H1 (cell line): Measurements from ENCODE around the gene CTSH. TPM values are rescaled to one million over a fixed set of nuclear protein-coding genes. Genes with fewer than 3 reads are reported as not detected.

Experiments
- CTCF ChIA-PET: fragments of 300-600 bp; sonication (Branson Sonifier 250); formaldehyde crosslinking; loops from one replicate; lab custom pipeline; 2021; ENCODE audit not compliant: partially characterized antibody; lab: Charles Lee
- POLR2A ChIA-PET: fragments of 300-600 bp; sonication (Branson Sonifier 250); formaldehyde crosslinking; loops from one replicate; lab custom pipeline; 2021; ENCODE audit warnings: inconsistent platforms; ENCODE audit not compliant: partially characterized antibody; lab: Charles Lee
- DNase-seq, 2 experiments: peaks; one replicate each; pipeline versions ENCODE4 v3.0.0 to v3.0.0-alpha.2; 2010 to 2022; ENCODE audit warnings: low spot score in 2 of 2, low read depth in 1 of 2, mixed read lengths in 1 of 2
- FAIRE-seq: peaks from 2 replicates; lab custom pipeline; 2011; peaks lifted over from hg19 to GRCh38; lab: Jason Lieb, UNC
- H2AFZ ChIP-seq: 2 replicates; pipeline ENCODE4 v1.8.1; 2012; ENCODE audit warnings: low read length, inconsistent platforms
- H2AK5ac ChIP-seq: 2 replicates; pipeline ENCODE4 v1.6.1; 2013; ENCODE audit warnings: low read depth, low read length
- H2BK120ac ChIP-seq: replicated peaks from 2 replicates; pipeline ENCODE3; 2013; ENCODE audit warnings: low read depth, low read length, inconsistent platforms
- H2BK12ac ChIP-seq: 2 replicates; pipeline ENCODE4 v1.6.1; 2013; ENCODE audit warnings: low read depth, low read length
- H2BK15ac ChIP-seq: 2 replicates; pipeline ENCODE4 v1.6.1; 2013; ENCODE audit warnings: low read length
- H2BK20ac ChIP-seq: 2 replicates; pipeline ENCODE4 v1.6.1; 2013; ENCODE audit warnings: low read length
- H2BK5ac ChIP-seq: 2 replicates; pipeline ENCODE4 v1.6.1; 2013; ENCODE audit warnings: low read depth, low read length
- H3K14ac ChIP-seq: 2 replicates; pipeline ENCODE4 v1.6.1; 2013; ENCODE audit warnings: inconsistent platforms; ENCODE audit not compliant: insufficient read length
- H3K18ac ChIP-seq: 2 replicates; pipeline ENCODE4 v1.6.1; 2013; ENCODE audit warnings: low read length; ENCODE audit errors: extremely low read depth
- H3K23ac ChIP-seq: 2 replicates; pipeline ENCODE4 v1.6.1; 2013; ENCODE audit warnings: inconsistent platforms; ENCODE audit not compliant: insufficient read length
- H3K23me2 ChIP-seq: 2 replicates; pipeline ENCODE4 v1.6.1; 2013; ENCODE audit warnings: low read depth, low read length
- H3K27ac ChIP-seq: 2 replicates; pipeline ENCODE4 v1.6.1; 2011; ENCODE audit warnings: low read depth, low read length, inconsistent platforms
- H3K27me3 ChIP-seq, 4 experiments: replicated peaks in 1 of 4; 1 replicate in 1 of 4; 2 replicates in 3 of 4; pipeline versions ENCODE4 v1.6.1 to v1.8.1; 2011 to 2013; ENCODE audit warnings: low read length in 3 of 4, mild to moderate bottlenecking in 3 of 4, inconsistent platforms in 2 of 4, mixed read lengths in 2 of 4, moderate library complexity in 1 of 4; ENCODE audit not compliant: control insufficient read depth in 3 of 4, insufficient read depth in 3 of 4; ENCODE audit errors: extremely low read depth in 1 of 4
- H3K36me3 ChIP-seq, 4 experiments: 2 replicates each; pipeline versions ENCODE4 v1.6.1 to v1.8.1; 2011 to 2013; ENCODE audit warnings: mild to moderate bottlenecking in 4 of 4, low read length in 3 of 4, moderate library complexity in 2 of 4, control low read depth in 1 of 4, inconsistent platforms in 1 of 4; ENCODE audit not compliant: insufficient read depth in 4 of 4, control insufficient read depth in 2 of 4
- H3K4ac ChIP-seq: replicated peaks from 2 replicates; pipeline ENCODE3; 2013; ENCODE audit warnings: low read length, low read depth, mixed read lengths, inconsistent platforms; ENCODE audit not compliant: insufficient read length
- H3K4me1 ChIP-seq, 4 experiments: replicated peaks in 1 of 4; 1 replicate in 1 of 4; 2 replicates in 3 of 4; pipeline versions ENCODE4 v1.6.1 to v1.8.1; 2011 to 2013; ENCODE audit warnings: low read length in 3 of 4, inconsistent platforms in 2 of 4, mixed read lengths in 1 of 4; ENCODE audit not compliant: insufficient read depth in 4 of 4, control insufficient read depth in 3 of 4
- H3K4me2 ChIP-seq, 2 experiments: 2 replicates each; pipeline versions ENCODE4 v1.6.1 to v1.8.1; 2011 to 2013; ENCODE audit warnings: low read depth in 2 of 2, low read length in 2 of 2, control low read depth in 1 of 2, inconsistent platforms in 1 of 2, mild to moderate bottlenecking in 1 of 2; ENCODE audit not compliant: insufficient read depth in 1 of 2
- H3K4me3 ChIP-seq, 4 experiments: fragments of 200-600, 300-600 bp in 1 of 4; sonication (generic), shearing (Covaris generic), sonication (Bioruptor Twin) in 1 of 4; 2 replicates each; pipeline versions ENCODE4 v1.5.1 to v1.8.1; 2011 to 2016; ENCODE audit warnings: low read length in 4 of 4, low read depth in 3 of 4, control low read depth in 2 of 4, inconsistent platforms in 2 of 4, mild to moderate bottlenecking in 2 of 4, mixed read lengths in 1 of 4, moderate library complexity in 1 of 4; ENCODE audit not compliant: insufficient read depth in 2 of 4; ENCODE audit errors: extremely low read depth in 1 of 4
- H3K56ac ChIP-seq: replicated peaks from 2 replicates; pipeline ENCODE3; 2013; ENCODE audit warnings: low read depth, mild to moderate bottlenecking, mixed read lengths, low read length, inconsistent platforms; ENCODE audit not compliant: insufficient read length
- H3K79me1 ChIP-seq: 2 replicates; pipeline ENCODE4 v1.6.1; 2013; ENCODE audit warnings: low read depth, low read length, control low read depth
- H3K79me2 ChIP-seq, 2 experiments: 2 replicates each; pipeline versions ENCODE4 v1.6.1 to v1.8.1; 2012 to 2013; ENCODE audit warnings: low read length in 2 of 2, mild to moderate bottlenecking in 2 of 2, inconsistent platforms in 1 of 2; ENCODE audit not compliant: insufficient read depth in 2 of 2, control insufficient read depth in 1 of 2
- H3K9ac ChIP-seq, 4 experiments: replicated peaks in 1 of 4; 1 replicate in 1 of 4; 2 replicates in 3 of 4; pipeline versions ENCODE4 v1.6.1 to v1.8.1; 2011 to 2013; ENCODE audit warnings: low read depth in 3 of 4, low read length in 3 of 4, control low read depth in 2 of 4, mild to moderate bottlenecking in 2 of 4, moderate library complexity in 2 of 4, inconsistent platforms in 1 of 4; ENCODE audit errors: extremely low read depth in 1 of 4
- H3K9me3 ChIP-seq, 2 experiments: 2 replicates each; pipeline versions ENCODE4 v1.6.1 to v1.8.1; 2012 to 2013; ENCODE audit warnings: mild to moderate bottlenecking in 2 of 2, moderate library complexity in 2 of 2, control low read depth in 1 of 2, inconsistent platforms in 1 of 2, low read depth in 1 of 2, low read length in 1 of 2, mixed read lengths in 1 of 2; ENCODE audit not compliant: insufficient read depth in 2 of 2
- H4K20me1 ChIP-seq, 2 experiments: replicated peaks in 1 of 2; 2 replicates each; pipeline versions ENCODE3 to v1.8.1; 2011 to 2013; ENCODE audit warnings: inconsistent platforms in 2 of 2, low read length in 2 of 2, mild to moderate bottlenecking in 1 of 2; ENCODE audit not compliant: insufficient read depth in 2 of 2, control insufficient read depth in 1 of 2
- H4K5ac ChIP-seq: 2 replicates; pipeline ENCODE4 v1.6.1; 2013; ENCODE audit warnings: low read length, low read depth, mixed read lengths, inconsistent platforms; ENCODE audit not compliant: insufficient read length
- H4K8ac ChIP-seq: 2 replicates; pipeline ENCODE4 v1.8.0; 2013; ENCODE audit warnings: mild to moderate bottlenecking, moderate library complexity, low read length, inconsistent platforms; ENCODE audit not compliant: insufficient read depth; ENCODE audit errors: extremely low read depth
- H4K91ac ChIP-seq: replicated peaks from 2 replicates; pipeline ENCODE3; 2013; ENCODE audit warnings: low read length, mixed read lengths, inconsistent platforms; ENCODE audit not compliant: insufficient read length
- ASH2L ChIP-seq: fragments of 200-600, 300-600 bp; sonication (generic); IDR thresholded peaks from one replicate; pipeline ENCODE4 v1.7.1; 2017; ENCODE audit warnings: low read length
- BCL11A ChIP-seq, 2 experiments: IDR thresholded peaks; one replicate each; pipeline ENCODE4 v1.6.1; 2011; ENCODE audit warnings: low read depth in 2 of 2, low read length in 2 of 2, mild to moderate bottlenecking in 2 of 2
- E2F6 ChIP-seq: IDR thresholded peaks from 2 replicates; pipeline ENCODE4 v1.6.1; 2012; ENCODE audit warnings: inconsistent platforms
- FOSL1 ChIP-seq: IDR thresholded peaks from 2 replicates; pipeline ENCODE4 v1.6.1; 2011; ENCODE audit warnings: mild to moderate bottlenecking, low read depth, low read length, moderate library complexity; ENCODE audit not compliant: insufficient read depth
- JUN ChIP-seq: IDR thresholded peaks from 2 replicates; pipeline ENCODE4 v1.6.1; 2011; ENCODE audit warnings: low read depth, mild to moderate bottlenecking, improper control_type of control experiment, low read length
- PHF8 ChIP-seq: fragments of 200-600 bp; sonication (generic); conservative IDR thresholded peaks from 2 replicates; pipeline ENCODE4 v1.7.1; 2012; ENCODE audit warnings: low read depth, mild to moderate bottlenecking, inconsistent platforms, low read length, moderate library complexity
- RAD21 ChIP-seq, 2 experiments: IDR thresholded peaks in 1 of 2; conservative IDR thresholded peaks in 1 of 2; 2 replicates each; pipeline ENCODE4 v1.6.1; 2011; ENCODE audit warnings: low read depth in 2 of 2, low read length in 2 of 2, improper control_type of control experiment in 1 of 2, inconsistent platforms in 1 of 2, mild to moderate bottlenecking in 1 of 2, moderate library complexity in 1 of 2
- SP1 ChIP-seq: IDR thresholded peaks from 2 replicates; pipeline ENCODE4 v1.6.1; 2011; ENCODE audit warnings: low read depth, low read length
- SP2 ChIP-seq: IDR thresholded peaks from 2 replicates; pipeline ENCODE4 v1.6.1; 2012; ENCODE audit warnings: mild to moderate bottlenecking, low read length, inconsistent platforms
- SP4 ChIP-seq: IDR thresholded peaks from 2 replicates; pipeline ENCODE4 v1.6.1; 2012; ENCODE audit warnings: low read length, inconsistent platforms
- USF2 ChIP-seq: IDR thresholded peaks from 2 replicates; pipeline ENCODE4 v1.6.1; 2011; ENCODE audit warnings: low read length, improper control_type of control experiment
- WGBS, 2 experiments: shearing (Covaris generic) in 1 of 2; methylation state at CpG; one replicate each; pipeline versions ENCODE4 v1.1.6 to v1.1.7; 2013 to 2015; ENCODE audit warnings: low lambda C conversion rate in 2 of 2, mixed read lengths in 2 of 2, inconsistent platforms in 1 of 2, low coverage in 1 of 2, missing lambda C conversion rate in 1 of 2; ENCODE audit not compliant: insufficient replicate concordance in 2 of 2, insufficient coverage in 1 of 2, insufficient read length in 1 of 2; ENCODE audit errors: extremely low coverage in 1 of 2, missing lambda C conversion rate in 1 of 2; 5-methylcytosine and 5-hydroxymethylcytosine counted together
- polyA plus RNA-seq, 7 experiments: library from polyadenylated mRNA; depleted of rRNA in 3 of 7; stranded (reverse) in 5 of 7; unstranded in 2 of 7; fragments of >200 nt in 5 of 7; fragments of 200-250 nt in 2 of 7; gene quantifications; 1 replicate in 5 of 7; 2 replicates in 1 of 7; 4 replicates in 1 of 7; pipeline versions ENCODE4 v1.2.1 to v1.2.3, GENCODE V29; 2011 to 2013; ENCODE audit warnings: missing spikeins in 2 of 7, mixed read lengths in 2 of 7
- total RNA-seq: library from RNA; stranded (reverse); fragmentation: NEBNext Ultra II Directional; extraction: Animal tissue kit (Norgen Biotek cat#: 25700); gene quantifications from 2 replicates; pipeline ENCODE4 v1.2.1, GENCODE V29; 2021

The CTSH gene
- total and polyA plus RNA-seq, 2 of the 8 experiments (the other 6 are each of a cell fraction or from before 2014, with no cell fraction given), result 34.0 to 36.8 TPM

- Histone ChIP-seq H2BK20ac (no peak overlapping the region), H2BK15ac (no peak overlapping the region), H3K27me3 (no peaks in the 10 kb centered on the region), H3K79me1 (no peaks in the 10 kb centered on the region), H3K18ac (no peak overlapping the region), H3K4me2 (no peak overlapping the region), H3K27ac (no peak overlapping the region), H3K79me2 (no peaks in the 10 kb centered on the region), H3K9ac (no peak overlapping the region), H2AFZ (no peak overlapping the region), H4K8ac (no peak overlapping the region; the same call in 1 of the 2 replicates), H3K23ac (no peak overlapping the region), H3K9me3 (no peaks in the 10 kb centered on the region), H3K14ac (no peak overlapping the region), H2BK120ac (no peak overlapping the region), H3K4ac (no peak overlapping the region), H2BK12ac (no peak overlapping the region), H3K23me2 (no peaks in the 10 kb centered on the region), H3K4me3 (no peak overlapping the region), H3K36me3 (peaks cover 0 to 26% (median 7%) of the 10 kb centered on the region in 4 experiments; a peak in 6 of 8 replicates), H4K91ac (no peak overlapping the region), H2BK5ac (no peak overlapping the region), H2AK5ac (no peak overlapping the region), H3K4me1 (no peaks in the 10 kb centered on the region), H3K56ac (no peak overlapping the region), H4K20me1 (peaks cover 0 to 2% of the 10 kb centered on the region in 2 experiments), H4K5ac (no peak overlapping the region)
- DNase-seq (no peak), FAIRE-seq (no peak)
- ChIA-PET CTCF (interaction anchor here (0.8 to 3.8 kb wide), 10 partner anchors 11 to 82 kb away, joined by 3 to 23 read pairs (median 6); no protein-coding TSS in a partner anchor), POLR2A (interaction anchor here (0.7 to 1.2 kb wide), 3 partner anchors 48 to 113 kb away, joined by 3 to 4 read pairs (median 3); no protein-coding TSS in a partner anchor)
- 94% methylated on average over 9 of the region's 10 CpGs; no CpG with 5 or more reads in 1 of the 2 experiments for WGBS, 2 experiments
- no peak for TF ChIP-seq FOSL1
- TF ChIP-seq PHF8, result no peak
- no peak for TF ChIP-seq SP4
- no peak for TF ChIP-seq USF2
- no peak for TF ChIP-seq BCL11A (IDR thresholded peaks at IDR 0.05; ENCODE audit: low read depth in 2 of 2, low read length in 2 of 2)
- TF ChIP-seq ASH2L, result no peak
- no peak for TF ChIP-seq SP2
- TF ChIP-seq E2F6, result no peak
- TF ChIP-seq JUN, result no peak
- no peak for TF ChIP-seq SP1
- no peak for TF ChIP-seq RAD21 (IDR thresholded peaks at IDR 0.05 in 1 of 2, conservative IDR thresholded peaks at IDR 0.05 in 1 of 2; ENCODE audit: low read depth in 2 of 2, low read length in 2 of 2)
Measured at GRCh38 chr15:78925076-78925624, 19.7 kb downstream of the CTSH start.
